Fibroblast of skin of left quadriceps (primary cell): ENCODE measurements around the gene ZNF429.
"Not testable (repeated sequence)": the region's sequence is repeated elsewhere in the genome, so short reads cannot be mapped to it uniquely, and the experiment has no call there.

Source experiments
- DNase-seq, 2 experiments: peaks; one replicate each; pipeline ENCODE4 v3.0.0-alpha.2; 2013; ENCODE audit warnings: low read depth in 2 of 2

Gene ZNF429

DNA sequence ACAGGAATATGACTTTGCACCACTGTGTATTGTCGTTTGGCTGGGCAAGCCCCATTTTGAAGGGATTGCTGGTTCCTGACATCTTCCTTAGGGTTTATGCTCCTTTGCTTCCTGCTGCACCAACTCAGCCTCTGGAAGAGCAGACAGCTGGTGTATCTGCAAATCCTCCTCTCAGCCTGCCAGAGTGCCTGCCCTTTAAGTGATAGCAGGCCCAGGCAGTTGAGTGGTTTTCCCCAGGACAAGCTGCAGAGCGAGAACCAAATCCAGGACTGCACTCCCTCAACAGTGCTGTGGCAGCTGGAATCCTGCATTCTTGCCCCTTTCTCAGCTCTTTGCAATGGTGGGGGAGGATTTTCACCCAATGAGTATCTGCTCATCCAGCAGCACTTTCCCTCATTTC lies 85.5 kb downstream of the ZNF429 start:
- DNase-seq = no peak

DNA sequence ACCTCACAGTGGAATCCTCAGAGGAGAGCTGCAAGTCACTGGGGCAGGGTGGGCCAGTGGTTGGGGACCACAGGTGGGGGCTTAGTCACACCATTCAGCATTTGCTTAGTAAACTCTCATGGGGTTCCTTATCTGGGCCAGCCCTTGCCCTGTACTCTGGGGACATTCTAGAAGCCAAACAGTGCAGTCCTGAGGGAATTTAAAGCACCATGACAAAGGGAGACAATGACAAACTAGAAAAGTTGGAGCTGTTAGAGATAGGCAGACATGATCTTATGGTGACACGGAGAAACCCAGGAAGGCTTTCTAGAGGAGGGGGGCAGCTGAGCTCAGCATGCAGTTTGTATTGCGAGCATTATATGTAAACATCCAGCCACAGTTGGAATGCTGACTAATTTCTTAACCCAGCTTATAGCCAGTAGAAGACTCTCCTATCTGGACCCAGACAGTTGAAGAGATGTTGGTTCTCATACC lies 87.6 kb downstream of the ZNF429 start:
- DNase-seq = no peak

DNA sequence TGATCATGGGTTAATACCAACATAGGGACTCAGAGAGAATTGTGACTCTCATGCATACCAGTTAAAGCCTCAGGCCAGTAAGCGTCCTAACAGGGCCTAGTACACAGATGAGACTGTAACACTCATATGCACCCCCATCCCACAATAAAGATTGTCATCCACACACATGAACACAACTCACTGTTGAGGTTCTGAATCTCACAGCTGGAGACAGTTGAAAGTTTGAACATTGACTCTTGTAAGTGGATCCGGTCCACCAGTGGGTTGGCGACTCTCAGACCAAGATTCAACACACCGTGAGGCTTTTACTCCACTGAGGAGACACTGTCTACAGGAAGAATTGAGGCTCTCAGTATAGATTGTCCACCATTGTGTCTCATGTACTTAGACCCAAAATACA lies 88.1 kb downstream of the ZNF429 start:
- no peak for DNase-seq

DNA sequence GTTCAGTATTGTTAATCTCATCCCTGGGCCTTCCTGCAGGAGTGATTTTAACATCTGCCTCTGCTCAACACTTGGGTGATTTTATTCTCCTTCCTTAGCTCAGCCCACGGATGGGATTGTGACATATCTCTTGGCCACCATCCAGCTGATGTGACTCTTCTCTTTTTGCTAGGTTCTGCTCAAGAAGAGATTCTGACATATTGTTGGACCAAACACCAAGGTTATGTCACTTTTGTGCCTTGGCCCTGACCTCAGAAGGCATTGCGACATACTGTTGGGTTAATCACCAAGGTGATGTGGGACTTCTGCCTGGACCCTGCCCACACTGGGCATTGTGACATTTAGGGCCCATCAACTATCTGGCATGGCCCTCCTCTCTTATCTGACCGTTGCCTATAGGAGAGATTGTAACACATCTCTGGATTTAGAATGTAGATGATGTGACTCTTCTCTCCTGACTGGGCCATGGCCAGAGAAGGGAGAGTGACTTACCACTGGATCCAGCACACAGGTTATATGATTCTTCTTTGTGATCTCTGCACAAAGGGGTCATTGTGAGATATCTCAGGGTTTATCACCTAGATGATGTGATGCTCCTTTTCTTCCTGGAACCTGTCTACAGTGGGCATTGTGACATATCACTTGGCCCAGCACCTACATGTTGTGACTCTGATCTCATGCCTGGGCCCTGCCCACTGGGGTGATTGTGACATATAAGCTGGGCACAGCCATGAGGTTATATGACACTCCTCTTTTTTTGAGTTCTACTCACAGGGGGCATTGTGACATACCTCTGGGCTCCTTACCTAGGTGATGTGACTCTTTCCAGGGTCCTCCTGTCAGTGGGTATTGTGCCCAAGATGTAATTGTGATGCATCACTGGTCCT lies 88.8 kb downstream of the ZNF429 start:
- DNase-seq = no peak

DNA sequence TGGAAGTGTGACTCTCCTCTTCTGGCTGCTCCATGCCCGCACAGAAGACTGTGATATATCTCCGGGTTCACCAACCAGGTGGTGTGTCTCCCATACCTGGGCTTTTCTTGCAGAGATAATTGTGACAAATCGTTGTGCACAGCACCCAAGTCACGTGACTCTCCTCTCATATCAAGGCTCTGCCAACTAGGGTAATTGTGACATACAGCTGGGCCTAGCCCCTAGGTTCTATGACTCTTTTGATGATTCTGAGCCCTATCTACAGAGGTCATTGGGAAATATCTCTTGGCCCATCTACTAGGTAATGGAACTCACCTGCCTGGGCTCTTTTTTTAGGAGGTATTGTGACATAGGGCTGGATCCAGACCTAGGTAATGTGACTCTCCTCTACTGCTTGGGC lies 89.8 kb downstream of the ZNF429 start:
- no peak for DNase-seq

DNA sequence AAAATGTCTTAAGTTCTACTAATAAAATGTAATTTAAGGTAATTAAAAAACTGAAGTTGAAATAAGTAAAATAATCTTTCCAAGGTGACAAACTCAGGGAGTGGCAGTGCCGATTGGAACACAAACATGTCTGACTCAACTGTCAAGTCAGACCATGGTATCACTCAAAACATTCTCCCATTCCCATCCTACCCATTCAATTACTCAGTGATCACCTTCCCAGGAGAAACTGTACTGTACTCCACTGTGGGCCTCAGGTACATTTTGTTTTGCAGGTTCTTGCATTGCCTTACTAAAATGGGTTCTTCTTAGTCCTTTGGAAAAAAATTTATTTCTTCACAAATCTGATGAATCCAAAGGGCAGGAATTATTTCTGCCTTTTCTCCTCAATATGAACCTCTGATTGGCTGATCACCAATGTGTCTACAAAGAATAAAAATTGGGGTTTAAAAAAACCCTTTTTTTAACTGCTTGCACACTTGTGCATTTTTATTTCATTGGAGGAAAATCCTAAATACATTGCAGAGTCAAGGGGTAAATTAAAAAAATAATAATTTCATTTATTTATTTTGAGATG lies 96.8 kb downstream of the ZNF429 start:
- no peak for DNase-seq

DNA sequence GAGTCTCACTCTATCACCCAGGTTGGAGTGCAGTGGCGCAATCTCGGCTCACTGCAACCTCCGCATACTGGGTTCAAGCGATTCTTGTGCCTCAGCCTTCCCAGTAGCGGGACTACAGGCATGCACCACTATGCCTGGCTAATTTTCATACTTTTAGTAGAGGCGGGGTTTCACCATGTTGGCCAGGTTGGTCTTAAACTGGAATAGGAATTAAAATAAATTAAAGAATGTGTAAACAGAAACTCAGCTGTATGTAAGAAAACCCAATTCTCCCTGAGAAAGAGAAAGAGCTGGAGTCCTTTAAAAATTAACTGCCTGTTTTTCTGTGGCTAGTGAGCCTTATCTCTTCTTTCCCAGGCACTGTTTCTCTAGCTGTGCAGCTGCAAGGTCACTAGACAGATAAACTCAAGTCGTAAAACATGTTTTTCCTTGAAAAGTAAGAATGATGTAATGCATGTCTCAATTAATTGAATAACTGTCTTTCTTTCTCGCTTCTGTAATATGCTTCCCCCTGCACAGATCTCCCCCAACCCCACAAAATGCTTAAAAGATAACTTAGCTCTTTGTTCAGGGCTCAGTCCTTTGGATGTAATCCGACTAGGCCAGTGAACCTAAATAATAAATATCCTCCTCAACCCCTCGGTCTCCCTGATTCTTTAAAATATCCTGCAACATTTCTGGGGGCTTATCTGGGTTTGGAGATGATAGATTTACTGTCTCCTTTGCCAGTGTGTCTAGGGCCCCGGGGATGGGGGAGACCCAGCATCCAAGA lies 97.4 kb downstream of the ZNF429 start:
- not testable (repeated sequence) for DNase-seq

GRCh38 chr19:21603431-21604231 lies 98.2 kb downstream of the ZNF429 start:
- DNase-seq = no peak

DNA sequence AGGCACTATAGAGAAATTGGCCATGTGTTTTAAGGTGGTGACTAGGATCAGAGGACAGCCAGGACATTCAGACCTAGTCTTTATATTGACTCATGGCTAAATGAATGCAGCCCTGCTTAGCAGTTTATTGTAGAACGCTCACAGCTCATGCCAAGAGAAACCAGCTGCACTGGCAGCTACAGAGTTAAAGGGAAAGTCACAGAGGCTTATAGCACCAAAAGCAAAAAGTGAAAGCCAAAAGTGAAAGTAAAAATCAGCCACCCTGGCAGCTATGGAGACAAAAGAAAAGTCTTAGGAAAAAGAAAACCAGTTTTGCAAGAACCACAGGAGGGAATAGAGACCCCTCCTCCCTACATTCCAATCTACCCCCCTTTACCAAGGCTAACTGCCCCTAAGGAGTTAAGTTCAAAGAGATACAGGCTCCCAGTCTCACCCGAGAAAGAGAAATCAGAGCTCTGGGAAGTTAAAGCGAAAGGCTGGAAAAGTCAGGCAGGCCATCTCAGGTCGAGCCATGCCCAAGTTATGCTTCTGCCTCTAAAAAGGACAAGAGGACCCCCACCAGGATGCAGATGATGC lies 99.0 kb downstream of the ZNF429 start:
- no peak for DNase-seq
